A673 (cell line): ENCODE data around the gene ATG9B. TPM values are rescaled to one million over a fixed set of nuclear protein-coding genes. Genes with fewer than 3 reads are reported as not detected.

Experiments
- BruUV-seq: library from RNA; stranded (reverse); fragments of 400-500 nt; replicated peaks from 2 replicates; lab custom pipeline; 2021; lab: Mats Ljungman, UMichigan
- CTCF ChIA-PET: fragments of 300-600 bp; sonication (Branson Sonifier 250); formaldehyde crosslinking; loops from one replicate; lab custom pipeline; 2022; ENCODE audit warnings: antibody characterized with exemption; lab: Charles Lee
- POLR2A ChIA-PET: fragments of 300-600 bp; sonication (Branson Sonifier 250); formaldehyde crosslinking; loops from one replicate; lab custom pipeline; 2022; ENCODE audit warnings: antibody characterized with exemption; ENCODE audit not compliant: low non-redundant PET; lab: Charles Lee
- DNase-seq: peaks from one replicate; pipeline ENCODE4 v3.0.0-alpha.2; 2015; ENCODE audit warnings: low spot score
- H3K27ac ChIP-seq: fragments of 200-600 bp; sonication (generic); 2 replicates; pipeline ENCODE4 v1.5.1; 2016; ENCODE audit warnings: mixed run types, low read depth, mild to moderate bottlenecking, mixed read lengths, antibody characterized with exemption, low read length; ENCODE audit not compliant: poor library complexity, severe bottlenecking
- H3K27me3 ChIP-seq: fragments of 200-600 bp; sonication (generic); replicated peaks from 2 replicates; pipeline ENCODE4 v1.6.1; 2017; ENCODE audit warnings: mixed run types, low read depth, mild to moderate bottlenecking, mixed read lengths, antibody characterized with exemption, low read length; ENCODE audit not compliant: insufficient read depth, poor library complexity
- H3K36me3 ChIP-seq: fragments of 200-600 bp; sonication (generic); 2 replicates; pipeline ENCODE4 v1.6.1; 2016; ENCODE audit warnings: mixed run types, mild to moderate bottlenecking, mixed read lengths, antibody characterized with exemption, low read length; ENCODE audit not compliant: insufficient read depth, poor library complexity, severe bottlenecking
- H3K4me1 ChIP-seq: fragments of 200-600 bp; sonication (generic); 2 replicates; pipeline ENCODE4 v1.6.1; 2017; ENCODE audit warnings: mixed run types, mild to moderate bottlenecking, mixed read lengths, antibody characterized with exemption, low read length; ENCODE audit not compliant: insufficient read depth, poor library complexity, severe bottlenecking
- H3K4me3 ChIP-seq: fragments of 200-600 bp; sonication (generic); 2 replicates; pipeline ENCODE4 v1.5.1; 2016; ENCODE audit warnings: low read depth, mixed run types, mild to moderate bottlenecking, mixed read lengths, low read length; ENCODE audit not compliant: poor library complexity, severe bottlenecking
- H3K9me3 ChIP-seq: fragments of 200-600 bp; sonication (generic); 2 replicates; pipeline ENCODE4 v1.6.1; 2016; ENCODE audit warnings: mixed run types, low read depth, mild to moderate bottlenecking, mixed read lengths, antibody characterized with exemption, low read length; ENCODE audit not compliant: poor library complexity, severe bottlenecking
- CTCF ChIP-seq: fragments of 300-800, 200-600 bp; sonication (generic); conservative IDR thresholded peaks from 2 replicates; pipeline ENCODE4 v1.5.1; 2017; ENCODE audit warnings: low read depth, mild to moderate bottlenecking, antibody characterized with exemption, low read length, moderate library complexity, mixed read lengths
- EZH2 ChIP-seq: fragments of 200-600 bp; sonication (generic); IDR thresholded peaks from 2 replicates; pipeline ENCODE4 v1.6.1; 2017; ENCODE audit warnings: borderline replicate concordance, low read depth, mild to moderate bottlenecking, mixed read lengths, antibody characterized with exemption, low read length; ENCODE audit not compliant: poor library complexity, severe bottlenecking
- intact Hi-C: fragments of 100-400 bp; cut with micrococcal nuclease; formaldehyde crosslinking; loops from one replicate; pipeline ENCODE4 v1.10.0; 2022; ENCODE audit not compliant: unreplicated experiment
- total RNA-seq: library from RNA; stranded (reverse); gene quantifications from 2 replicates; pipeline ENCODE4 v1.2.3, GENCODE V29; 2021

The ATG9B gene
- total RNA-seq, 1 experiment from 2014 or later, result 1.9 TPM

- intact Hi-C loops, result no loop called here
- POLR2A ChIA-PET, result no interaction called here
- no TSS peak for BruUV-seq
These were observed 52.9 kb downstream of the ATG9B start for GRCh38 chr7:150971242-150972022.

DNA sequence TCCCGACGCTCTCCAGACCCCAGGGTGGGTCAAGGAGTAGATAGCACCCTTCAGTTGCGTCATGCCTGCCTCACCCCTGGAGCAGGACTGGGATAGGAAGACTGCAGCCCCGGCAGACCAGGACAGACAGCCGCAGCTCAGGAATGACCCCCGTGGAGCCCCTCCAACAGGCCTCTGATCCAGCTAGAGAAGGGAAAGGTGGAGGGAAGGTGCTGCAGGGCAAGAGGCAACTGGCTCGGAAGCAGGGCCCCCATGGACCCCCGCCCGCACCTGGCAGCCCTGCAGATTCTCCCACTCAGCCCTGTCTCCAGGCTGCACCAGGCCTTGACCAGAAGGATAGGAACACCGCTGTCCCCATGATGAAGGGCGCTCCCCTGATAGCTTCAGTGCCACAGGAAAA, 53.9 kb downstream of the ATG9B start:
- Histone ChIP-seq H3K27me3 (no peaks in the 10 kb centered on the region), H3K27ac (no peak overlapping the region), H3K36me3 (no peaks in the 10 kb centered on the region), H3K9me3 (no peaks in the 10 kb centered on the region), H3K4me1 (peaks cover 8% of the 10 kb centered on the region), H3K4me3 (no peak overlapping the region)
- no peak for DNase-seq
- TF ChIP-seq CTCF (no peak), EZH2 (no peak)
- intact Hi-C loops, result no loop called here
- ChIA-PET CTCF (no interaction called here), POLR2A (no interaction called here)
- BruUV-seq, result no TSS peak

More at GRCh38 chr7:150971242-150972022, 52.9 kb downstream of the ATG9B start:
- Histone ChIP-seq H3K4me3 (no peak overlapping the region), H3K27me3 (no peaks in the 10 kb centered on the region), H3K36me3 (no peaks in the 10 kb centered on the region), H3K4me1 (peaks cover 10% of the 10 kb centered on the region), H3K27ac (no peak overlapping the region), H3K9me3 (no peaks in the 10 kb centered on the region)
- TF ChIP-seq CTCF (no peak), EZH2 (no peak)
- no peak for DNase-seq
- CTCF ChIA-PET, result no interaction called here

GRCh38 chr7:150969475-150969874, 54.8 kb downstream of the ATG9B start:
- peaks cover 5% of the 10 kb centered on the region for H3K4me1 ChIP-seq
- no peaks in the 10 kb centered on the region for H3K36me3 ChIP-seq
- intact Hi-C loops, result no loop called here
- no TSS peak for BruUV-seq
- H3K4me3 ChIP-seq, result no peak overlapping the region
- TF ChIP-seq EZH2, result no peak
- H3K27me3 ChIP-seq, result no peaks in the 10 kb centered on the region
- no peak overlapping the region for H3K27ac ChIP-seq
- H3K9me3 ChIP-seq, result no peaks in the 10 kb centered on the region
- DNase-seq, result no peak
- CTCF ChIA-PET, result no interaction called here
- POLR2A ChIA-PET, result no interaction called here
